ENCODE data around the gene PHC2. TPM values are rescaled to one million over a fixed set of nuclear protein-coding genes. Genes with fewer than 3 reads are reported as not detected.

PHC2 gene
- total RNA-seq, 1 experiment from 2014 or later, result 137 TPM

- no peak for DNase-seq (ENCODE audit: unreplicated experiment)
- peaks cover 28% of the 10 kb centered on the region for H3K4me1 Mint-ChIP-seq (ENCODE audit: insufficient read depth, unreplicated experiment)
- no peak overlapping the region for H3K4me3 Mint-ChIP-seq (ENCODE audit: unreplicated experiment)
- H3K27ac Mint-ChIP-seq (ENCODE audit: low read depth, unreplicated experiment), result no peak overlapping the region
- H3K27me3 Mint-ChIP-seq (ENCODE audit: insufficient read depth, unreplicated experiment), result no peaks in the 10 kb centered on the region
- no peaks in the 10 kb centered on the region for H3K9me3 Mint-ChIP-seq (ENCODE audit: unreplicated experiment)
- ChIA-PET POLR2A (interaction anchor here (0.7 kb wide), 1 partner anchor 114 kb away, joined by 3 read pairs; no protein-coding TSS in a partner anchor), CTCF (interaction anchor here (0.6 to 9.1 kb wide), 4 partner anchors 8 to 334 kb away, joined by 3 to 82 read pairs (median 4); partner anchors contain the start of gene ZSCAN20)
- TF ChIP-seq CTCF (IDR thresholded peaks at IDR 0.05; ENCODE audit: unreplicated experiment), result no peak
- H3K36me3 Mint-ChIP-seq (ENCODE audit: insufficient read depth, unreplicated experiment), result no peaks in the 10 kb centered on the region
- BruUV-seq (replicated peaks), result no TSS peak
- intact Hi-C loops (cut with micrococcal nuclease), result no loop called here
Measured at GRCh38 chr1:33460947-33461629, 30.2 kb upstream of the PHC2 start.

- POLR2A ChIA-PET, result interaction anchor here (0.7 to 1.3 kb wide), 2 partner anchors 109 to 111 kb away, joined by 3 to 4 read pairs; no protein-coding TSS in a partner anchor
- BruUV-seq (replicated peaks), result no TSS peak
Measured at GRCh38 chr1:33460144-33460543, 29.2 kb upstream of the PHC2 start.

GRCh38 chr1:33459691-33460090, 28.8 kb upstream of the PHC2 start:
- no peak overlapping the region for H3K4me3 Mint-ChIP-seq (ENCODE audit: unreplicated experiment)

More at GRCh38 chr1:33460144-33460543, 29.2 kb upstream of the PHC2 start:
- peak; percentile 39 for DNase-seq (ENCODE audit: unreplicated experiment)
- H3K4me1 Mint-ChIP-seq (ENCODE audit: insufficient read depth, unreplicated experiment), result peaks cover 34% of the 10 kb centered on the region
- H3K27ac Mint-ChIP-seq (ENCODE audit: low read depth, unreplicated experiment), result peak overlapping the region; percentile 27
- intact Hi-C loops (cut with micrococcal nuclease), result no loop called here
- H3K27me3 Mint-ChIP-seq (ENCODE audit: insufficient read depth, unreplicated experiment), result no peaks in the 10 kb centered on the region
- no peaks in the 10 kb centered on the region for H3K36me3 Mint-ChIP-seq (ENCODE audit: insufficient read depth, unreplicated experiment)
- CTCF ChIA-PET, result interaction anchor here (0.8 to 9.1 kb wide), 5 partner anchors 9 to 364 kb away, joined by 3 to 82 read pairs (median 5); partner anchors contain the start of gene ZSCAN20
- H3K9me3 Mint-ChIP-seq (ENCODE audit: unreplicated experiment), result no peaks in the 10 kb centered on the region
- H3K4me3 Mint-ChIP-seq (ENCODE audit: unreplicated experiment), result no peak overlapping the region
- TF ChIP-seq CTCF (IDR thresholded peaks at IDR 0.05; ENCODE audit: unreplicated experiment), result no peak

More at GRCh38 chr1:33459691-33460090, 28.8 kb upstream of the PHC2 start:
- no peak for DNase-seq (ENCODE audit: unreplicated experiment)
- no TSS peak for BruUV-seq (replicated peaks)
- Mint-ChIP-seq H3K9me3 (ENCODE audit: unreplicated experiment) (no peaks in the 10 kb centered on the region), H3K27ac (ENCODE audit: low read depth, unreplicated experiment) (peak overlapping the region; percentile 27), H3K4me1 (ENCODE audit: insufficient read depth, unreplicated experiment) (peaks cover 34% of the 10 kb centered on the region), H3K36me3 (ENCODE audit: insufficient read depth, unreplicated experiment) (no peaks in the 10 kb centered on the region), H3K27me3 (ENCODE audit: insufficient read depth, unreplicated experiment) (no peaks in the 10 kb centered on the region)
- ChIA-PET POLR2A (interaction anchor here (0.6 to 1.3 kb wide), 3 partner anchors 109 to 553 kb away, joined by 3 to 4 read pairs (median 3); no protein-coding TSS in a partner anchor), CTCF (interaction anchor here (0.7 to 9.1 kb wide), 6 partner anchors 10 to 395 kb away, joined by 3 to 82 read pairs (median 4); partner anchors contain the start of gene ZSCAN20)
- TF ChIP-seq CTCF (IDR thresholded peaks at IDR 0.05; ENCODE audit: unreplicated experiment), result no peak
- intact Hi-C loops (cut with micrococcal nuclease), result loop anchor here (5.0 kb wide), 3 partner anchors 77 to 362 kb away; no protein-coding TSS in a partner anchor
